Measurements from ENCODE around the gene HDAC1.
"Not testable (repeated sequence)": the region's sequence is repeated elsewhere in the genome, so short reads cannot be mapped to it uniquely, and the experiment has no call there.

HDAC1 gene

GRCh38 chr1:32274646-32275340, 17.1 kb upstream of the HDAC1 start:
- no peak for DNase-seq

GRCh38 chr1:32275424-32275823, 16.5 kb upstream of the HDAC1 start:
- DNase-seq: no peak

- DNase-seq: no peak
These were observed 15.7 kb upstream of the HDAC1 start for GRCh38 chr1:32276032-32276782.

- DNase-seq: not testable (repeated sequence)
These were observed 7.1 kb upstream of the HDAC1 start for GRCh38 chr1:32284777-32285176.

GRCh38 chr1:32285658-32286057, 6.2 kb upstream of the HDAC1 start:
- DNase-seq: no peak

- DNase-seq: no peak
These were observed 5.1 kb upstream of the HDAC1 start for GRCh38 chr1:32286763-32287162.

GRCh38 chr1:32289256-32289655, 2.6 kb upstream of the HDAC1 start:
- DNase-seq: no peak

GRCh38 chr1:32291145-32291707, 657 bp upstream of the HDAC1 start:
- no peak for DNase-seq

- DNase-seq: not testable (repeated sequence)
These were observed 6.3 kb downstream of the HDAC1 start for GRCh38 chr1:32298211-32298610.

GRCh38 chr1:32299327-32299726, 7.4 kb downstream of the HDAC1 start:
- no peak for DNase-seq

- DNase-seq: no peak
These were observed 11.5 kb downstream of the HDAC1 start for GRCh38 chr1:32303358-32303757.

- DNase-seq: no peak
These were observed 12.2 kb downstream of the HDAC1 start for GRCh38 chr1:32303997-32304622.

GRCh38 chr1:32305310-32305709, 13.4 kb downstream of the HDAC1 start:
- DNase-seq: no peak

- DNase-seq: no peak
These were observed 15.4 kb downstream of the HDAC1 start for GRCh38 chr1:32307324-32307723.

- DNase-seq: no peak
These were observed 18.1 kb downstream of the HDAC1 start for GRCh38 chr1:32309960-32310359.

GRCh38 chr1:32311709-32312393, 20.0 kb downstream of the HDAC1 start:
- no peak for DNase-seq

- no peak for DNase-seq
These were observed 25.0 kb downstream of the HDAC1 start for GRCh38 chr1:32316903-32317277.

- DNase-seq: no peak
These were observed 26.4 kb downstream of the HDAC1 start for GRCh38 chr1:32318127-32318869.

- no peak for DNase-seq
These were observed 29.9 kb downstream of the HDAC1 start for GRCh38 chr1:32321712-32322291.

- DNase-seq: no peak
These were observed 35.3 kb downstream of the HDAC1 start for GRCh38 chr1:32327204-32327603.

- DNase-seq: no peak
These were observed 38.1 kb downstream of the HDAC1 start for GRCh38 chr1:32329931-32330466.
